NCI-H2227 (cell line): ENCODE measurements around the gene GREB1L.
"Not testable (repeated sequence)": the region's sequence is repeated elsewhere in the genome, so short reads cannot be mapped to it uniquely, and the experiment has no call there.

Experiments used
- DNase-seq: peaks from one replicate; lab custom pipeline; 2025; ENCODE audit not compliant: unreplicated experiment; lab: John Stamatoyannopoulos, UW

The GREB1L gene

DNA sequence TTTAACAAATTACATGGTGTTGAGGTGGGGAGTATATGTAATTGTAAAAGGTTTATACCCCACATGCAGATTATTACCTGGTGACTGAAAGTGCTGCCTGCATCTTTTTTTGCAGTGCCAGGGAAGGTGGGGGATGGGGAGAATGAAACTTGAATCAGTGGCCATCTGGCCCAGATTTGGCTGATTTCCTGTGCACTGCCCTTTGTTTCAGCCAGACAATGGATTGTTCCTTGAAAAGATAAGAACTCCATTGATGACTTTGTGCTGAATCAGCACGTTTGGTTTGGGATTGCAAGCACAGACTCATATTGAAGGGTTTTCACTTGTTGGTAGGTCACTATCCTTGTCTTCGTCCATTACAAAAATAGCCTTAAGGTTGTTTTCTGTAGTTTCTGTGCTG lies 20.9 kb downstream of the GREB1L start:
- no peak for DNase-seq

DNA sequence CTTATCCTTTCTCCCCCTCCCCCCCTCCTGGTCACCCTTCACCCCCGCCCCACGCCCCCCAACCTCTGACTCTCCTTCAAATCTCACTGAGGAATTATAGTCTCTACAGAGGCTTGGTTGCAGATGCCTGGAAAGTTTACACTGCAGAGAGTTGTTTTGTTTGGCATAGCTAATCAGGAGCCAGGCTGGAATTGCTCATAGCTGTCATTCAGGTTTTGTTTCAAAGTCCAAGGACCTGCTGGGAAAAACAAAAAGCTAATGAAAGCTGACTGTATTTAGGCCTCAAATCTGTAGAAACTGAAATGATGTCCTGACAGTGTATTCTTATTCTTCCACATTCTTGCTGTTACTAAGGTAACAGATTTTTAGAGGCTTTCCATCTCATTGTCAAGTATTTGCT lies 22.6 kb downstream of the GREB1L start:
- no peak for DNase-seq

DNA sequence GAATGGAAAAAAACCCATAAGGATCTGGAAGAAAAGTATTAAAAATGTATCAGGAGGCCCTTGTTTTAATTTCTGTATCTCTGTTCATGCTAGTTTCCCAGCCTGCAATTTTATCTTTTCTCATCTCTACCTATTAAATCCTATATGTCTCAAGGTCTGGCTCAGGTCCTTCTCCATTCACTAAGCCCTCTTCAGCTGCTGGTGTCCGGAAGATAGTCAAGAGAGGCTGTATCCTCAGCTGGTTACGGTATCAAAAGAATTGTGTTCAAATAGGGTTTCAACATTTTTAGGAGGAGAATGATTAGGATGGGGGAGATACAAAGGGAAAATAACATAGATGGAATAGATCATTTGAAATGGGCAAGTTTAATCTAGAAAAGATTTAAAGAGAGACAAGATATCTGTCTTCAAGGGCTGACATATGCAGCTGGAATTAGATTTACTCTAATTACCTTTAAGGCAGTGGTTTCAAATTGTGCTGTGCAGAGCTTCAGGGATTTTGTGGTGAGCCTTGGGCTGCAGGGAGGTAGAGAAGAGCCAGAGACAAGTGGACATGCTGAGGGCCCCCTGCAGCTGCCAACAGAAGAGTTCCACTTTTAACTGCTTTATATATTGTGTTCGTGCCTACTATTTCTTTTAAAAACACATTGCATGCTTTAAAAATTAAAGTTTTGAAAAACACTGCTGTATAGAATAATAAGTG lies 24.1 kb downstream of the GREB1L start:
- DNase-seq: no peak

DNA sequence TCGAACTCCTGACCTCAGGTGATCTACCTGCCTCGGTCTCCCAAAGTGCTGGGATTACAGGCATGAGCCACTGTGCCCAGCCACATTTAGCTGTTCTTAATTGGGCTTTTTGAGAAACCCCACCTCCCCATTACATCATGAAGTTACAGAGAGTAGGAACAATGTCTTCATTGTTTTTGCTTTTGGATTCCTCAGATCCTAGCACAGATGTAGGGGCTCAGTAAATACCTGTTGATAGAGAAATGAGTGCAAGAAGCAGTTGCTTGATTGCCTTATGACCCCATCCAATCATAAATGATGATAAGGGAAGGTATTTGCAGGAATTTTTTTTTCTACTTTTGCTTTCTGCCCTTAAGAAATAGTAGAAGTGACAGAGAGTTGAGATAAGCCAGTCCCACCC lies 25.4 kb downstream of the GREB1L start:
- DNase-seq: no peak

DNA sequence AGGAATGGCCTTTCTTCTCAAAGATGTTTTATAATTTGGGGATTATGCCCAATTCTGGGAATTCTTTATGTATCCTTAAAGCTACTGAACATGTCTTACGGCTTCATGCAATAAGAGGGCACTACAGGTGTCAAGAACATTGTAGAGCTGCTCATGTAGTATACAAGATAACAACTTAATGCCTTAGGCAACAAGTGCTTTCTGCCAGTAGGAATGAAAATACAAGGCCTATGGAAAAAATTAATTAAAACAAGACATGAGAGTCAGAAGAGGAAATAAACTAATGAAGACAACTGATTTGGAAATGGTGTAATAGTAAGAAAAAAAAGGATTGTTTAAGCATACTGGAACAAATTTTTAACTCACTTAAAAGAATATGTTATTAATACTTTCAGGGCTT lies 27.3 kb downstream of the GREB1L start:
- DNase-seq: no peak

DNA sequence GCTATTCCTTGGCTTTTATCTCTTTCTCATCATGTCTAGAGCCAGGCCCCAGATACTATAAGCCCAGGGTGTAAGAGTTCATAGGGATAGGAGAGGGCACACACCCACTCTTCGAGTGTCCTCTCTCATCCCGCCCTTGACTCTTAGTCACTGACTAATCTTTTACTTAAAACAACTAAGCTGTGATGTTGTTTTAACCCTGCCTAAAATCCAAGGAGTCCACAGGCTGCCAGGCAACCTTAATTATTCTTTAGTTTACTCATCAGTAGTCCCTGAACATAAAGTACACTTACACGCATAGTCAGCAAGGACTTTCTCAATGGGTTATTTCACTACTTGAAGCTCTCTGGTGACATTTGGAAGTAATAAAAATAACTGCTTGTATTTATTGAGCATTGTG lies 28.4 kb downstream of the GREB1L start:
- DNase-seq: no peak

DNA sequence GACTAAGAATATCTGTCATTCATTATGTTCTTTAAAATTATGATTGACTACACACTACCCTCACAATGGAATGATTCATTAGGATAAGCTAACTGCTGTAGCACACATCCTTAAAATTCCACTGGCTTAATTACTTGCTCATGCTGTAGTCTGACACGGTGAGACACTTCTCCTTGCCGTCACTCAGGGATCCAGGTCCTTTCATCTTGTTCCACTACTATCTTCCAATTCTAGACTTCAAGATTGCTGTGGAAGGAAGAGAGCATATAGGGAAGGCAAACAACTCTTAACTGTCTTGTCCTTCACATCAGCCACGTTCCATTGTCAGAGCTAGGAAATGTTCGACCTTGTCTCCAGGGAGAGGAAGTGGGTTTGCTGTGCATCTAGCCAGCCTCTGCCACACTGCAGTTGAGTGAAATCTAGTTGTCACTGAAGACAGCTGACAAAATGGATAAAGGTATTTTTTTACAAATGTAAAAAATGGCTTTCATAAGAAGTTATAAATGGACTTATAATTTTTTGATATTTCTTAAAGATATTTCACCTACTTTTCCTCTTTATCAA lies 30.1 kb downstream of the GREB1L start:
- DNase-seq: no peak

DNA sequence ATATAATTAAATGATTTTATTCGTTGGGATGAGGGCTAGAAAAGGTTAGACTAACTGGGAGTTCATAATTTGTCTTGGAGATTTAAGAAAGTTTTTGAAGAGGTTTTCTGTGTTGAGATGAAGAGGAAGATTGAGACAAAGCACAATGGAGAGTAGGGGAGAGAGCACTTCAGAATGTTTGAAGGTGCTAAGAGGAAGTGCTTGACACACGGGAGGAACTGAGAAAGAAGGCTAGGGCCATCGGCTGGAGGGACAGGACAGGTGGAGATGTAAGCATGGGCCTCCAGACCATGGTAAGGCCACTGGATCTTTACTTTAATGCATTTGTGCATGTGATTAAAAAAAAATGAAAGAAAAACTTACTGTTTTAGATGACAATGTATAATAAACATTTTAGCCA lies 31.5 kb downstream of the GREB1L start:
- DNase-seq: no peak

DNA sequence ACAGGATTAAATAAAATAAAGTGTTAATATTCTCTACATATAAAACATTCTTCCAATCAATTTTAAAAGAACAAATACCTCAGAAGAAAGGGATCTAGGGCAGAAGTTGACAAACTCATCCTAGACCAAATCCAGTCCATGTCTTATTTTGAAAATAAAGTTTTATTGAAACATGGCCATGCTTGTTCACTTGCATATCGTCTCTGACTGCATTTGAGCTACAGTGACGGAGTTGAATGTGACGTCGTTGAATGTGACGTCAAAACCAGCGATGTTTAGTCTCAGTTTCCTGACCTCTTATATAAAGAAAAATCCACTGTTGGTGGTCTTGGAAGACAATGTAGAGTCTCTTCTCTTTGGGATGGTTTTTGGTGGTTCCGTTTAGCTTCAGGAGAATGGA lies 33.6 kb downstream of the GREB1L start:
- DNase-seq: no peak

DNA sequence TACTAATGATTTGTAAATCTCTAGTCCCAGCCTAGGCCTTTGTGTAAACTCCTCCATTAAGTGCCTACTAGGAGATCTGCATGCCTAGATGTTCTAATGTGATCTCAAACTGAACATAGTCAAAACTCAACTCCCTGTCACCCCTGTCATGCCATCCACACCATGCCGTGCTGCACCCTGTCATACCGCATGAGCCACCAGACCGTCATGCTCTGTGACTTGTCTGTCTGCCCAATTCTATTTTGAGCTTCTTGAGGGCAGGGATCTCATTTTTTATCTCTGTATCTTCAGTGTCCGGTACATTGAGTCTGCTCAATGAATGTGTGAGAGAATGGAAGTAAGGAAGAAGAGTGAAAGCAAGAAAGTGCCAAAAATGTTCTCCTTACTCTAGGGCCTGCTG lies 35.5 kb downstream of the GREB1L start:
- DNase-seq: no peak

DNA sequence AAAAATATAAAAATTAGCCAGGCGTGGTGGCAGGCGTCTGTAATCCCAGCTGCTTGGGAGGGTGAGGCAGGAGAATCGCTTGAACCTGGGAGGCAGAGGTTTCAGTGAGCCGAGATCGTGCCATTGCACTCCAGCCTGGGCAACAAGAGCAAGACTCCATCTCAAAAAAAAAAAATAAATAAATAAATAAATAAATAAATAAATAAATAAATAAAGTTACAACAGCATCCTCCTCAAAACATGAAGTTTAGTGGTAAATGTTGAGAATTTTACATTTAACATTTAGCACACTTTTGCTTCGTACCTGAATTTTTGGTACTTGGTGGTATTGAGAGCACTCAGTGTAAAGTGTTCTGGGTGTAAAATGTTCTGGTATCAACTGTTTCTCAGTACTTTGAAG lies 36.2 kb downstream of the GREB1L start:
- DNase-seq: not testable (repeated sequence)

DNA sequence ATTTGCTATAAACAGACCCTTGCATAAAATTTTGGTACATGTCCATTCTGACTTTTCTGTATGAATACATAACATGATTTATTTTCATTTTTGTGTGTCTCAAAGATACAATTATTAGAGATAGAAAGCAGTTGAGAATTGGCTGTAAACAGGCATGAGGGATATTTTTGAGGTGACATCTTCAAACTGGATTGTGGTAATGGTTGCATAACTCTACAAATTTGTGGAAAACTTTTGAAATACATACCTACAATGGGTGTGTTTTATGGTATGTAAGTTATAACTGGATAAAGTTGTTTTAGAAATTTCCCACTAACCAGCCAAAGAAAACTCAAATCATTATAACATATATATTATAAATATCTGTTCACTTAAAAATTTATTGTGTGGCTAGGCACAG lies 39.6 kb downstream of the GREB1L start:
- DNase-seq: no peak

DNA sequence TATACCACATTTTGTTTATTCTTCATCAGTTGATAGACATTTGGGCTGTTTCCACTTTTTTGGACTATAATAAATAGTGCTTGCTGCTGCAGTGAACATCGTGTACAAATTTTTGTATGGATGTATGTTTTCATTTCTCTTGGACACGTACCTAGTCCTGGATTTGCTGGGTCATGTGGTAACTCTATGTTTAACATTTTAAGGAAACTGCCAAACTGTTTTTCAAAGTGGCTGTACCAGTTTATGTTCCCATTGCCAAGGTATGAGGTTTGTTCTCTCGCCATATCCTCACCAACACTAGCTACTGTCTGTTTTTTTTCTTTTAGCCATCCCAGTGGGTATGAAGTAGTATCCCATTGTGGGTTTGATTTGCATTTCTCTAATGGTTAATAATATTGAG lies 42.5 kb downstream of the GREB1L start:
- DNase-seq: no peak

DNA sequence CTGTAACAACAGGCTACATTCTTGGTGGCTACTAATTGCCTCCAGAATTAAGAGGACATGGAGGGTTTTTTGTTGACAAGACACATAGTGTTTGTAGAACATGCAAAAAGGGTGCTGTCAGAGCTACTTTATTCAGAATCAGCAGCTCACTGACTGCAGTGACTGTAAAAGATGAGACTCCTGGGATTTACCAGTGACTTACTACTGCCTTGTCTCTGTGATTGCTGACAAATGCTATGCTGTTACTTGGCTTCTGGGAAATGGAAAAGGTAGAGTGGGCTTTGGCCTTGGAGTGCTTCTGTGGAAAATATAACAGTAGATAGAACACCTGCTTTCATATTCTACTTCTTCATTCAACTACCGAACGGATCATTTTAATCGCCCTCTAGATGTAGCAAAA lies 47.8 kb downstream of the GREB1L start:
- no peak for DNase-seq

DNA sequence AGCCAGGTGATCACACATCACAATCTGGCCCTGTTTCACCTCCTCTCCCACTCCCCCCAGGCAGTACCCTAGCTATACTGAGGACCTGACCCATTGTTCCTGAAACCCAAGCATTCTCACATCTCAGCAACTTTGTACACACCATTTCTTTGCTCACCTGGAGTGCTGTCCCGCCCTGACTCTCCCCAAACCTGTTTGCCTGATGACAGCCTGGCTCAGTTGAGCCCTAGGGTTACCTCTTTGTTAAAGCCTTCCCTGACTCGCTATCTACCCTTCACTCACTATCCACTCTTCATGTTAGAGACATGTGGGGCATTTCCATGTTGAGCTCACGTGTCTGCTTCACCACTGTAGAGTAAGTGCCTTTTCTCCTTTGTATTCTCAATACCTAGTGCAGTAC lies 49.1 kb downstream of the GREB1L start:
- DNase-seq: no peak

DNA sequence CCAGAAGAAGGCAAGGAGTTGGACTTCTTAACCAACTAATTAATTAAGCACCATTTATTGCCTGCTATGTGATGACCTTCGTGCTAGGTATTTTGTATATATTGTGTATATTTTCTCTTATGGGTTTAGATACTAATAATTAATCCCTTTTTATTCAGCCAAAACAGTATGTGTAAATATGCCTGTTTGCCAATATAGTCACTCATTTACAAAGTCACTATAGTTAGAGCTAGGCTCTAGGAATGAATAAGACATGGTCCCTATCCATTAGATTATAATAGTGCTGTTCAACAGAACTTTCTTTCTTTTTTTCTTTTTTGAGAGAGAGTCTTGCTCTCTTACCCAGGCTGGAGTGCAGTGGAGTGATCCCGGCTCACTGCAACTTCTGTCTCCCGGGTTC lies 51.4 kb downstream of the GREB1L start:
- DNase-seq: no peak

DNA sequence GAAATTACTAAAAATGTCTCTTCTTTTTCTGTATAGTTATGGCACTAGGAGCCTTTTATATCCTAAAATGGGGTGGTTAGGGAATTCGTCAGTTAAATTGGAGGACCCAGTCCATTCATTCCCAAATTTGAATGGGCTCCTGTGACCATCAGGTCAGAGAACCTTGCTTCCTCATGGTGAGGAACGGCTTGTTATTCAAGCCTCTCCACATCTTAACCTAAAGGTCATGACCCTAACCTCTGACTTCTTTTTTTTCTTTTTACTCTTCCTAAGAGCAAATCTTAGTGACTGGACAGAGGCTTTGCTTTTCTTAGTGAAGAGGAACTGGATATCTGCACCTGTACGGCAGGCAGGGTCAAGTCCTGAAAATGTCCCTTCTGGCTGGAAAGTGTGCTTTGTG lies 53.1 kb downstream of the GREB1L start:
- DNase-seq: no peak

DNA sequence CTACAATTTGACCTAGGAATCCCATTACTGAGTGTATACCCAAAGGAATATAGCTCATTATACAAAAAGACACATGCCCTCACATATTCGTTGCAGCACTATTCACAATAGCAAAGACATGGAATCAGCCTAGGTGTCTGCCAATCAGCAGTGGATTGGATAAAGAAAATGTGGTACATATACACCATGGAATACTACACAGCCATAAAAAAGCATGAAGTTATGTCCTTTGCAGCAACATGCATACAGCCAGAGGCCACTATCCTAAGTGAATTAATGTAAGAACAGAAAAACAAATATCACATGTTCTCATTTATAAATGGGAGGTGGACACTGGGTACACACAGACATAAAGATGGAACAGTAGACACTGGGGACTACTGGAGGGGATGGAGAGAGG lies 54.0 kb downstream of the GREB1L start:
- DNase-seq: no peak

DNA sequence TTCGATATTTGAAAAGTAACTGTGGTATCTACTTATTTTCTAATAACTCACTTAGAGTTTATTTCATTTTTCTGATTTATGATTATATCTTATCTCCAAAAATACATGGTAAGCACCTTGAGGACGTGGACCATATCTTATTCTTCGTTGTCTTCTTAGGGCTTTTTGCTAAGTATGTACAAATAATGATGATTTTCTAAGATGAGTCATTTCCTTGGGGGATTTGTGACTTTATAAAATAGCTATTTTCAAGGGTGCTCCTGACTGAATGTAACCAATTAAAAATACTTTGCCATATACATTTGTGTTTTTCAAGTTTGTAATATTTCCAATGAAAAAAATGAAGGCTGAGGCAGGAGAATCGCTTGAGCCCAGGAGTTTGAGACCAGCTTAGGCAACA lies 56.3 kb downstream of the GREB1L start:
- no peak for DNase-seq

DNA sequence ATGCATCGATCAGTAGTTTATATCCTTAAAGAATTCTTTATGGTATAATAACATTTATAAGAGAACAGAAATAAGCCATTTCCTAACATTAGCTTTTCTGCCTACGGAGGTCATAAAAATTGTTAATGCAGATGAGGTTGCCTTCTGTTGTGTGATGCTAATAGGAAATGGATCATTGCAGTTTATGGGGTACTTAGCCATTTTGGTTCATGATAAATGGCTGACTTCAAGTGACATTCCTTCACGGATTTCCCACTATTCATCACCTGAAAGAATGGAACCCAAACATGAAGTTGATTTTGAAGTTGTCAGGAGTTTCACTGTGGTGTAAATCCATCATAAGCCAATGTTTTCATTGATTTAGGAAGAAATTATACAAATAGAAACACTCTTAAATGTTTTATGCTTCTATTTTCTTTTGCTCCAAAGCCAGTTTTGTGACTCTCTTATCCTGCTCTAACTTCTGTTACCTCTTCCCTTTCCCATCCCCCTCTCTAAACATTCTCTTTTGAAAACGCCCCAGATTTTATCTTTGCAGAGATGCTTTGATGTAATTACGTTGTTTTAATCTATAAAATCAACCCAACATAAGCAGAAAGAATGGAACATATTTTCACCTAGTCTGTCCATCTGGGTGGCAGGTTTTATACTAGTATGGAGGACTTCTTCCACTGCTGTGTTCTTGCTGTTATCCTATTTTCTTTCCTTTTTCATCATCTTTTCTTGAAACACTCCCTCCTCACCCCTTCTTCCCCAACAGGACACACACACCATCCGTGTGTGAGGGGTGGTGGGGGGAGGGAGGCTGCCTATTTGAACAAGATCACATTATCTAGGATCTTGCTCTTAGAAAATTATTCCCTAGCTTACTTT lies 58.2 kb downstream of the GREB1L start:
- DNase-seq: no peak

DNA sequence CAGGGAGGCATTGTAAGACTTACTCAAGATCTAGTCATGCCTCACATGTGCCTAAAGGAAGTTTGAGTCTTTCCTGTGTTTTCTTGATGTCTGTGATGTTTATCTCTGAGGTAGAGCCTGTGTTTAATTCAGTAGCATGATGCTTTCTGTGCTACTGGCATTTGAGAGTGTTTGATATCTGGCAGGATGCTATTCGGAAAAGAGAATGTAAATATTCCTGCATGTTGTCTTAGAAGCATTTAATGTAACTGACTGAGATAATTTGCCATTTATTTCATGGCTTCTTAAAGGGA lies 58.8 kb downstream of the GREB1L start:
- DNase-seq: no peak

DNA sequence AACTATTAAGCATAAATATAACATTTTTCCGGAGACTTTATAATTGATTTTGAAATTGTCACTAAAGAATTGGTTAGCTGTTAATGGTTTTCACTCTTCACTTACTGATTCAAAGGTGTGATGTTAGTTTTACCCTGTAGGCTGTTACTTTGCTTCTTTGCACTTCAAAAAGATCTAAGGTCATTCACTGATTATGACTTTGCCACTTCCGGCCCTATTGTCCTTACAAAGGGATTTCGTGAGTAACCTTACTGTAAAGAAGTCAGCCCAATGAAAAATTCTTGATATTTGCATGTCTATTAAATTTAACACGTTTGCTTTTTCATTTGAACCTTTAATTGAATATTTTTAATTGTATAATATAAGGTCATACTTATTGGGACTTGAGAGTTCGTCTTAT lies 61.4 kb downstream of the GREB1L start:
- no peak for DNase-seq

DNA sequence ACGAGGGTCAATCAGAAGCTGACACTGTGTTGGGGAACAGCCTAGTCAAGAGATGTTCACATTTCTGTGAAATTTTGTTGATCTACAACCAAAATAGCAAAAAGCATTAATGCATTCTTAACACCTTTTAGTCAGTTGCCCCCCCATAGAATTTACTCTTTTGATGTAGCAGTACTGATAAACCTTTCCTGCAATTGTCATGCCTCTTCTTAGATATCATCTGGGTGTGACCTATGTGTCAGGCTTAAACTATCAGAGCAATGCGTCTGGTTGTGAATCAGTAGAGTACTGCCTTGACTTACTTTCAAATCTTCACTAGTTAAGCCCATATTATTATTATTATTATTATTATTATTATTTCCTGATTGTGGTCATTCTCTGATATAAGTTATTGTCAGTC lies 61.9 kb downstream of the GREB1L start:
- DNase-seq: no peak
